Immature natural killer cell (primary cell): ENCODE results near the gene SLC22A4. TPM values are rescaled to one million over a fixed set of nuclear protein-coding genes. Genes with fewer than 3 reads are reported as not detected.
A peak's percentile ranks its signal among the peaks of the same experiment; 100 is the strongest.

Experiments used
- DNase-seq, 3 donors: peaks; one replicate each; pipeline ENCODE4 v3.0.0; 2022; ENCODE audit warnings: mixed read lengths in 1 of 3
- H3K27ac Mint-ChIP-seq, 6 donors: one replicate each; pipeline ENCODE4 v1.8.0; 2020; ENCODE audit warnings: mixed read lengths in 6 of 6, mild to moderate bottlenecking in 5 of 6, inconsistent platforms in 4 of 6, moderate library complexity in 3 of 6
- H3K27me3 Mint-ChIP-seq, 3 donors: one replicate each; pipeline ENCODE4 v1.8.0; 2020 to 2021; ENCODE audit warnings: low read depth in 3 of 3, mild to moderate bottlenecking in 3 of 3, mixed read lengths in 3 of 3, moderate library complexity in 3 of 3, inconsistent platforms in 1 of 3
- H3K36me3 Mint-ChIP-seq, 3 donors: one replicate each; pipeline ENCODE4 v1.8.0; 2020; ENCODE audit warnings: mixed read lengths in 3 of 3, inconsistent platforms in 2 of 3, mild to moderate bottlenecking in 2 of 3
- H3K4me1 Mint-ChIP-seq, 2 donors: one replicate each; pipeline ENCODE4 v1.8.0; 2020; ENCODE audit warnings: inconsistent platforms in 2 of 2, mild to moderate bottlenecking in 2 of 2, mixed read lengths in 2 of 2, moderate library complexity in 1 of 2
- H3K4me3 Mint-ChIP-seq, 5 donors: one replicate each; pipeline ENCODE4 v1.8.0; 2020; ENCODE audit warnings: mild to moderate bottlenecking in 5 of 5, mixed read lengths in 5 of 5, inconsistent platforms in 3 of 5, moderate library complexity in 3 of 5
- H3K9me3 Mint-ChIP-seq, 6 donors: one replicate each; pipeline ENCODE4 v1.8.0; 2020; ENCODE audit warnings: mild to moderate bottlenecking in 6 of 6, mixed read lengths in 6 of 6, inconsistent platforms in 4 of 6, moderate library complexity in 3 of 6
- polyA plus RNA-seq, 3 donors: library from polyadenylated mRNA; unstranded; fragments of 300-500 nt; fragmentation: Illumina TruSeq; gene quantifications; one replicate each; pipeline ENCODE4 v1.2.3, GENCODE V29; 2021

Gene SLC22A4
- polyA plus RNA-seq, 3 donors from 2014 or later, result not detected

DNA sequence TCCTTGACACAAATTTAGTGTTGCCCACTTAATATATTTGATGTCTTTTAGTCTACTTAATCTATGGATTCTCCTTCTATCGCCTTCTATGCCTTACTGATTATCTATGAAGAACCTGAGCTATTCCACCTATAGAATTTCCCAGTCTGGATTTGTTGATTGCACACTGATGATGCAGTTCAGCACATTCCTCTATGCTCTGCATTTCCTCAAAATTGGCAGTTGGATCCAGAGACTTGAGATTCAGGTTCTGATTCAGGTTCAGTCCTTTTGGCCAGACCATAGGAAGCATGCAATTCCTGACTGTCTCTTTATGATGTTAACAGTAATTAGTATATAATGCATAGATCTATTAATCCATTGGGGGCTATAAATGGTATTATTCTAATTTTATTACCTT, 89.1 kb downstream of the SLC22A4 start:
- Mint-ChIP-seq H3K9me3 (no peaks in the 10 kb centered on the region), H3K36me3 (peaks cover 0 to 4% (median 2%) of the 10 kb centered on the region in 3 donors), H3K4me3 (no peak overlapping the region), H3K4me1 (peaks cover 19 to 26% of the 10 kb centered on the region in 2 donors), H3K27ac (no peak overlapping the region), H3K27me3 (peaks cover 0 to 3% (median 3%) of the 10 kb centered on the region in 3 donors)
- DNase-seq, result no peak

DNA sequence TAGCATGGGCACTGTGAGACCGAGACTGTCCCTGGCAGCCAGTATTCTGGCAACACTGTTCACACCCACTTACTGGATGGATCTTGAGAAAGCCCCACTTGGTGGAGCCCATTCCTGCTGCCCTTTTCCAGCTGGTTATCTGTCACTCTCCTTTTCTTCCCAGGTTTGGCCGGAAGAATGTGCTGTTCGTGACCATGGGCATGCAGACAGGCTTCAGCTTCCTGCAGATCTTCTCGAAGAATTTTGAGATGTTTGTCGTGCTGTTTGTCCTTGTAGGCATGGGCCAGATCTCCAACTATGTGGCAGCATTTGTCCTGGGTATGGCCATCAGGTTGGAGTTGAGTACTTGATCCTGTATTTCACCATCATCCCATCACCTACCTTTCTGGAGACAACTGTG, 89.8 kb downstream of the SLC22A4 start:
- Mint-ChIP-seq H3K4me3 (no peak overlapping the region), H3K27ac (no peak overlapping the region), H3K27me3 (peaks cover 0 to 3% (median 3%) of the 10 kb centered on the region in 3 donors)

GRCh38 chr5:132384506-132385050, 90.4 kb downstream of the SLC22A4 start:
- no peaks in the 10 kb centered on the region for H3K9me3 Mint-ChIP-seq
- H3K4me1 Mint-ChIP-seq, result peaks cover 19 to 26% of the 10 kb centered on the region in 2 donors
- H3K36me3 Mint-ChIP-seq, result peaks cover 0 to 4% (median 0%) of the 10 kb centered on the region in 3 donors
- no peak overlapping the region for H3K4me3 Mint-ChIP-seq
- no peak overlapping the region for H3K27ac Mint-ChIP-seq
- peaks cover 0 to 3% (median 3%) of the 10 kb centered on the region in 3 donors for H3K27me3 Mint-ChIP-seq
- no peak for DNase-seq

More for the DNA sequence above, 89.8 kb downstream of the SLC22A4 start:
- Mint-ChIP-seq H3K4me1 (peaks cover 19 to 26% of the 10 kb centered on the region in 2 donors), H3K9me3 (no peaks in the 10 kb centered on the region), H3K36me3 (peaks cover 0 to 4% (median 2%) of the 10 kb centered on the region in 3 donors)
- no peak for DNase-seq

DNA sequence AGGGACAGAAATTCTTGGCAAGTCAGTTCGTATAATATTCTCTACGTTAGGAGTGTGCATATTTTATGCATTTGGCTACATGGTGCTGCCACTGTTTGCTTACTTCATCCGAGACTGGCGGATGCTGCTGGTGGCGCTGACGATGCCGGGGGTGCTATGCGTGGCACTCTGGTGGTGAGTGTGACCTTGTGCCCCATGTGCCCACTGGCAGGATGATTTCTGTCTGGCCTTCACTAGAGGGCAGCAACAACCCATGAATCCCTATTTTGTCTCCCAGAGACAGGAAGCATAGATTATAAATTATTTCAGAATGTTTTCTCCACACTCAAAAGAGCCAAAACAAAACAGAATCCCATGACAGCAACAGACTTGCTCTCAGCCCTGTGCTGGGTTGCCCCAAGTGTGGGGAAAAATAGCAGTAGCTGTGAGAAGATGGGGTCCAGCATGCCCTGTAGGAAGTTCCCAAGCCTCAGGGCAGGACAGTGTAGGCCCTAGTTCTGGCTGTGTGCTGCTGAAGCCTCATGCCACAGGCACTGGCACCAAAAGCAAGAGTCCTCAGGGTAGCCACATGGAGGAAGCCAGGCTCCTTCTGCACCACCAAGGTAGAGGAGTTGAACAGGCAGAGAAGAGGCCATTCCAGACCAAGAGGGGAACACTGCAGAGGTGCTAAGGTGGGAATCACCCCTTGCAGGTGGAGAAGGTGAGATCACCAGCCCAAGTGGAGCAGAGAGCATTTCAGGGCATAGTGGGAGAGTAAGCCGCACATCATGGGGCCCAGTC, 91.3 kb downstream of the SLC22A4 start:
- DNase-seq, result peak; percentile 70 to 81 (median 71)
- Mint-ChIP-seq H3K36me3 (no peaks in the 10 kb centered on the region), H3K4me1 (peaks cover 19 to 26% of the 10 kb centered on the region in 2 donors), H3K4me3 (no peak overlapping the region), H3K27me3 (peaks cover 0 to 3% (median 3%) of the 10 kb centered on the region in 3 donors), H3K27ac (peak overlapping the region; percentile 59 to 83 (median 80)), H3K9me3 (no peaks in the 10 kb centered on the region)

DNA sequence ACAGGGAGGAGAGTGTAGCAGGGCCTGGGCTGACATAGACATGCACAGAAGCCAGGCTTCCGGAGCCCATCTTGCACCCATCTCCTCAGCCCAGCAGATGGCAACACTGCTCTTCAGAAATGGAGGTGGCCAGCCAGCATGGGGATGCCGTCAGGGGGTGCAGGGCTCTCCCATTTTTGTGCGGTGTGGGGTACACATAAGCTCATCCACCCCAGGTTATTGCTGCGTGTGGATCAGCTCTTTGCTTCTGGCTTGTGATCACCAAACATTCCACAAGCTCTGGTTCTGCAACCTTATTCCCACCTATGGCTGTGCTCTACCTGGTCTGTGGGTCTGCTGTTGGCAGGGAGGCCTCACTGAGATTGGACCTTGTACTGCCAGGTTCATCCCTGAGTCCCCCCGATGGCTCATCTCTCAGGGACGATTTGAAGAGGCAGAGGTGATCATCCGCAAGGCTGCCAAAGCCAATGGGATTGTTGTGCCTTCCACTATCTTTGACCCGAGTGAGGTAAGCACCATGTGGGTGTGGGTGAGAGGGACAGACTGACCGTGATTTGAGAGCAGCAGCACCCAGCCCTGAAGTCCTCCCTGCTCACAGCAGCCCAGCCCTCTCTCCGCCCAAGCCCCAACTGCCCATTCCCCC, 92.6 kb downstream of the SLC22A4 start:
- Mint-ChIP-seq H3K4me3 (no peak overlapping the region), H3K27ac (peak overlapping the region in 5 of 6 donors; percentile 9 to 78 (median 62)), H3K36me3 (peaks cover 0 to 3% (median 0%) of the 10 kb centered on the region in 3 donors), H3K27me3 (peaks cover 0 to 3% (median 1%) of the 10 kb centered on the region in 3 donors), H3K9me3 (no peaks in the 10 kb centered on the region), H3K4me1 (peaks cover 19 to 26% of the 10 kb centered on the region in 2 donors)
- DNase-seq, result peak; percentile 71 to 80 (median 78)

GRCh38 chr5:132387640-132388117, 93.5 kb downstream of the SLC22A4 start:
- peaks cover 19 to 26% of the 10 kb centered on the region in 2 donors for H3K4me1 Mint-ChIP-seq
- H3K36me3 Mint-ChIP-seq, result peaks cover 0 to 3% (median 0%) of the 10 kb centered on the region in 3 donors
- peak overlapping the region in 4 of 6 donors; percentile 21 to 80 (median 35) for H3K27ac Mint-ChIP-seq
- DNase-seq, result no peak
- H3K4me3 Mint-ChIP-seq, result no peak overlapping the region
- H3K9me3 Mint-ChIP-seq, result no peaks in the 10 kb centered on the region
- H3K27me3 Mint-ChIP-seq, result peaks cover 0 to 1% (median 0%) of the 10 kb centered on the region in 3 donors

DNA sequence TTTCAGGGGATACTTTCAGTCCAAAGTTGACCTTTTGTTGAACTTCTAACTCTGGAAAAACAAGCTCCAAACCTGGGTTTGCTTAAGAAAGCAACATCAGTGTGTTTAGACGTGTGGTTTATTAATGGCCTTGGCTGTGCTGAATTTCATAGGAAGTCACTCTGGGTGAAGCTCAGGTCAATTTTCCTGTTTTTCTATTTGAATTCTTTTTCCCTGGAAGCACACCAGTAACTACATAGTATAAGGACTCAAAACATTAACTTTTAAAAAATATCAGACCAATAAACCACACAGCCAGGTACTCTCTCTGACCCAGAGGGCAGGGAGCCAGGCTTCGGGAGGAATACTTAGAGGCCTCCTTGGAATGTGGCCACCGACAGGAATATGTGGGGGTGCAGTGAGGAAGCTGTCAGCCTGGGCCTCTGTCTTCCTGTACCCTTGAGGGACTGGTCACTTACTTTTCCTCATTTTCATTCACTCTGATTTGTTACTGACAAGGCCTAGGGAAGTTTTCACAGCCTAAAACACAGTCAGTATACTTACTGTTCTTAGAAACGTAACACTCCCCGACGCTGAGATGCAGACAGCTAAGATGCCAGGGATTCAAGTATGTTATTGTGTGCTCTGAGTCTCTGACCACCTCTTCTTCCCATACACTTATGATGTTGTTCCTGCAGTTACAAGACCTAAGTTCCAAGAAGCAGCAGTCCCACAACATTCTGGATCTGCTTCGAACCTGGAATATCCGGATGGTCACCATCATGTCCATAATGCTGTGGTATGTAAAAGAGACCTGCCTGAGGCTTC, 94.3 kb downstream of the SLC22A4 start:
- DNase-seq, result no peak
- Mint-ChIP-seq H3K4me1 (peaks cover 19 to 26% of the 10 kb centered on the region in 2 donors), H3K9me3 (no peaks in the 10 kb centered on the region), H3K36me3 (peaks cover 0 to 3% (median 0%) of the 10 kb centered on the region in 3 donors), H3K27ac (peak overlapping the region in 1 of 6 donors; percentile 21), H3K4me3 (no peak overlapping the region), H3K27me3 (peaks cover 0 to 1% (median 0%) of the 10 kb centered on the region in 3 donors)

DNA sequence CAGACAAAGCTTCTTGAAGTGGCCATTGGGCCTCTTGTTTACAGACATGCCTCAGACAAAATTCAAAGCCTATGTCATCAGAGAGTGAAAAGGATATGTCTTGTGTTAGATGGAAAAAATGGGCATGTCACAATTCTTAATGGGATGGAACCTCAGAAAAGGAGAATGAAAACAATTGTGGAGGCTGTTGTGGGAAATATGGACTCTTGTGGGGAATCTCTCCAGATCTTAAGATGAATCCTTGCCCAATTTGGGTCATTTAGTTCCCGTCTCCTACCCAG, 94.8 kb downstream of the SLC22A4 start:
- Mint-ChIP-seq H3K4me3 (no peak overlapping the region), H3K36me3 (peaks cover 0 to 3% (median 0%) of the 10 kb centered on the region in 3 donors), H3K27ac (peak overlapping the region in 1 of 6 donors; percentile 32), H3K27me3 (peaks cover 0 to 1% (median 0%) of the 10 kb centered on the region in 3 donors), H3K4me1 (peaks cover 19 to 26% of the 10 kb centered on the region in 2 donors), H3K9me3 (no peaks in the 10 kb centered on the region)
- DNase-seq, result no peak

GRCh38 chr5:132389585-132390286, 95.5 kb downstream of the SLC22A4 start:
- peaks cover 19 to 26% of the 10 kb centered on the region in 2 donors for H3K4me1 Mint-ChIP-seq

DNA sequence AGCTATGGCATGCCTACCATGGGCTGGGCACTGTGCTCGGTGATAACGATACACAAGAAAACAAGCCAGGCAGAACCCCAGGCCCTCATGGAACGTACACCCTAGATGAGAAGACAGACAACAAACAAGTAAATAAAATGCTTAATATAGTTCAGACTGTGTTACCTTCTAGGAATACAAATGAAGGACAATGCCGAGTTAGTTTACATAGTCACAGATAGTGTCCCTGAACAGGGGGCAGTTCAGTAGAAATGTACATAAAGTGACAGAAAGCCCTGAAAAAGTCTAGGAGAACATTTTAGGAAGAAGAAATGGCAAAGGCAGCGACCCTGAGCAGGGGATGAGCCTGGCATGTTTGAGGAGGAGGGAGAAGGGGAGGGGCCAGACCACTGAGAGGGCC, 97.1 kb downstream of the SLC22A4 start:
- Mint-ChIP-seq H3K27ac (peak overlapping the region in 2 of 6 donors; percentile 49 to 64), H3K36me3 (peaks cover 2 to 8% (median 3%) of the 10 kb centered on the region in 3 donors), H3K4me3 (no peak overlapping the region), H3K9me3 (no peaks in the 10 kb centered on the region), H3K27me3 (no peaks in the 10 kb centered on the region), H3K4me1 (peaks cover 13 to 14% of the 10 kb centered on the region in 2 donors)
- no peak for DNase-seq

More at GRCh38 chr5:132389585-132390286, 95.5 kb downstream of the SLC22A4 start:
- H3K9me3 Mint-ChIP-seq, result no peaks in the 10 kb centered on the region
- peaks cover 0 to 1% (median 0%) of the 10 kb centered on the region in 3 donors for H3K27me3 Mint-ChIP-seq
- H3K36me3 Mint-ChIP-seq, result peaks cover 0 to 3% (median 0%) of the 10 kb centered on the region in 3 donors
- DNase-seq, result no peak
- peak overlapping the region in 2 of 6 donors; percentile 16 to 53 for H3K27ac Mint-ChIP-seq
- no peak overlapping the region for H3K4me3 Mint-ChIP-seq

DNA sequence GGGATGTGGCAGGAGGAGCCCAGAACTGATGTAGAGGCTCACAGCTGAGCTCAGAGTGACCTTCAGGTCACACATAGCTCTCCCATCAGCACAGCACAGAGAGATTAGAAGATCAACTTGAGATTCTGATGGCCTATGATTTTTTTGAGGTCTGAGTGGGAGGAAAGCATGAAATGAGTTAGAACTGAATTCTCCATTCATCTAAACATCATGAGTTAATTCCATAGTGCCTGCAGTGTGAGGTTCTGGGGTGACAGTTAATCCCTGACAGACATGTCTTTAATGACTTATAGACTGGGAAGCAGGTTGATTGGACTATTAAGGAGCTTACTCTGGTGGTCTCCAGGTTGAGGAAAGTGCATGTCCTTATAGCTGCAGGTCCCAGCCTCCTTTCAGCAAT, 97.7 kb downstream of the SLC22A4 start:
- no peaks in the 10 kb centered on the region for H3K9me3 Mint-ChIP-seq
- peaks cover 3 to 8% (median 6%) of the 10 kb centered on the region in 3 donors for H3K36me3 Mint-ChIP-seq

GRCh38 chr5:132392411-132392810, 98.2 kb downstream of the SLC22A4 start:
- no peaks in the 10 kb centered on the region for H3K9me3 Mint-ChIP-seq
- peaks cover 10% of the 10 kb centered on the region in 2 donors for H3K4me1 Mint-ChIP-seq
- DNase-seq, result no peak
- H3K27me3 Mint-ChIP-seq, result no peaks in the 10 kb centered on the region
- H3K36me3 Mint-ChIP-seq, result peaks cover 3 to 8% (median 6%) of the 10 kb centered on the region in 3 donors
- H3K27ac Mint-ChIP-seq, result no peak overlapping the region
- no peak overlapping the region for H3K4me3 Mint-ChIP-seq

More for the DNA sequence above, 97.7 kb downstream of the SLC22A4 start:
- peak overlapping the region in 1 of 6 donors; percentile 19 for H3K27ac Mint-ChIP-seq
- peaks cover 8 to 11% of the 10 kb centered on the region in 2 donors for H3K4me1 Mint-ChIP-seq
- no peaks in the 10 kb centered on the region for H3K27me3 Mint-ChIP-seq
- no peak overlapping the region for H3K4me3 Mint-ChIP-seq
- no peak for DNase-seq
